HL-60 (cell line): ENCODE data around the gene RAB3GAP1.

ENCODE experiments used
- GABPA ChIP-seq: IDR thresholded peaks from 2 replicates; pipeline ENCODE4 v1.6.1; 2012; ENCODE audit warnings: low read depth
- POLR2AphosphoS5 ChIP-seq: IDR thresholded peaks from 2 replicates; pipeline ENCODE4 v1.6.1; 2012; ENCODE audit warnings: low read depth
- REST ChIP-seq: IDR thresholded peaks from 2 replicates; pipeline ENCODE4 v1.6.1; 2012; ENCODE audit warnings: low read depth; ENCODE audit not compliant: insufficient replicate concordance
- SPI1 ChIP-seq: IDR thresholded peaks from 2 replicates; pipeline ENCODE4 v1.6.1; 2012; ENCODE audit warnings: low read depth, mild to moderate bottlenecking, borderline replicate concordance
- TF ChIP-seq, protein P1 (sequence below): IDR thresholded peaks from one replicate; pipeline ENCODE4 v1.5.1; 2011; ENCODE audit warnings: low read length, control low read depth, inconsistent platforms; ENCODE audit not compliant: insufficient read depth

DNA sequence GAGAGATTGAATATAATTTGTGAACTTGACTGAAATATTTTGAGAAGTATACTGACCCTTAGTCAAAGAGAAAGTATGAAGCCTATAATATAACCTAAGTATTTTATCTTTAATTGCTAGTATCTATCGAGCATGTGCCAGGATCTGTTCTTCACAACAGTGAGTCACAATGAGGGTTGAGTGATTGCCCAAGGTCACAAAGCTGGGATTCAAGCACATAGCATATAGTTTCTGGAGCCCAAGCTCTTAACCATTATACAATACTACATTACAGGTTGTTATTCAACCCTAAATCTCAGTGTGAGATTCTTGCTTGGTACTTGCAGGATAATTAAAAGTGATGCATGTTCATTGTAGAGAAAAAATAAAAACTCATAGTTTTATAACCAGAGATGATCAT lies 97.2 kb downstream of the RAB3GAP1 start:
- TF ChIP-seq, protein P1, sequence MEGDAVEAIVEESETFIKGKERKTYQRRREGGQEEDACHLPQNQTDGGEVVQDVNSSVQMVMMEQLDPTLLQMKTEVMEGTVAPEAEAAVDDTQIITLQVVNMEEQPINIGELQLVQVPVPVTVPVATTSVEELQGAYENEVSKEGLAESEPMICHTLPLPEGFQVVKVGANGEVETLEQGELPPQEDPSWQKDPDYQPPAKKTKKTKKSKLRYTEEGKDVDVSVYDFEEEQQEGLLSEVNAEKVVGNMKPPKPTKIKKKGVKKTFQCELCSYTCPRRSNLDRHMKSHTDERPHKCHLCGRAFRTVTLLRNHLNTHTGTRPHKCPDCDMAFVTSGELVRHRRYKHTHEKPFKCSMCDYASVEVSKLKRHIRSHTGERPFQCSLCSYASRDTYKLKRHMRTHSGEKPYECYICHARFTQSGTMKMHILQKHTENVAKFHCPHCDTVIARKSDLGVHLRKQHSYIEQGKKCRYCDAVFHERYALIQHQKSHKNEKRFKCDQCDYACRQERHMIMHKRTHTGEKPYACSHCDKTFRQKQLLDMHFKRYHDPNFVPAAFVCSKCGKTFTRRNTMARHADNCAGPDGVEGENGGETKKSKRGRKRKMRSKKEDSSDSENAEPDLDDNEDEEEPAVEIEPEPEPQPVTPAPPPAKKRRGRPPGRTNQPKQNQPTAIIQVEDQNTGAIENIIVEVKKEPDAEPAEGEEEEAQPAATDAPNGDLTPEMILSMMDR = no peak
- TF ChIP-seq POLR2AphosphoS5 (no peak), GABPA (no peak), REST (no peak), SPI1 (no peak)
